H9 (cell line): ENCODE data around the gene AGMAT. TPM values are rescaled to one million over a fixed set of nuclear protein-coding genes. Genes with fewer than 3 reads are reported as not detected.

ENCODE experiments used
- DNase-seq: peaks from one replicate; pipeline ENCODE4 v3.0.0-alpha.2; 2017
- H2AFZ ChIP-seq: one replicate; pipeline ENCODE4 v1.6.1; 2013; ENCODE audit warnings: mild to moderate bottlenecking, low read length, control low read depth, moderate library complexity
- H2AK5ac ChIP-seq: 2 replicates; pipeline ENCODE4 v1.6.1; 2013; ENCODE audit warnings: low read length, control low read depth, mixed read lengths; ENCODE audit not compliant: insufficient read length
- H2BK120ac ChIP-seq: one replicate; pipeline ENCODE4 v1.6.1; 2013; ENCODE audit warnings: low read depth, mild to moderate bottlenecking, low read length, control low read depth, inconsistent platforms; ENCODE audit not compliant: poor library complexity, severe bottlenecking
- H2BK12ac ChIP-seq: 2 replicates; pipeline ENCODE4 v1.6.1; 2013; ENCODE audit warnings: low read length, control low read depth, mixed read lengths, low read depth; ENCODE audit not compliant: insufficient read length
- H2BK15ac ChIP-seq: 2 replicates; pipeline ENCODE4 v1.6.1; 2013; ENCODE audit warnings: low read depth, low read length, control low read depth
- H2BK20ac ChIP-seq: one replicate; pipeline ENCODE4 v1.6.1; 2013; ENCODE audit warnings: low read depth, mild to moderate bottlenecking, low read length, control low read depth, inconsistent platforms; ENCODE audit not compliant: poor library complexity, severe bottlenecking
- H2BK5ac ChIP-seq: 2 replicates; pipeline ENCODE4 v1.6.1; 2013; ENCODE audit warnings: low read length, control low read depth, mixed read lengths; ENCODE audit not compliant: insufficient read length
- H3K14ac ChIP-seq: 2 replicates; pipeline ENCODE4 v1.6.1; 2013; ENCODE audit warnings: low read length, control low read depth; ENCODE audit not compliant: insufficient read depth
- H3K18ac ChIP-seq: 2 replicates; pipeline ENCODE4 v1.6.1; 2013; ENCODE audit warnings: low read depth, mild to moderate bottlenecking, mixed read lengths, low read length, control low read depth; ENCODE audit not compliant: insufficient read length
- H3K23ac ChIP-seq: 2 replicates; pipeline ENCODE4 v1.6.1; 2013; ENCODE audit warnings: low read length, control low read depth, mixed read lengths, low read depth; ENCODE audit not compliant: insufficient read length
- H3K23me2 ChIP-seq: 2 replicates; pipeline ENCODE4 v1.6.1; 2013; ENCODE audit warnings: low read depth, mild to moderate bottlenecking, mixed read lengths, low read length, control low read depth; ENCODE audit not compliant: insufficient read length, poor library complexity, severe bottlenecking
- H3K27ac ChIP-seq: 2 replicates; pipeline ENCODE4 v1.5.1; 2013; ENCODE audit warnings: low read length, control low read depth, mixed read lengths, low read depth; ENCODE audit not compliant: insufficient read length
- H3K27me3 ChIP-seq: 2 replicates; pipeline ENCODE4 v1.6.1; 2013; ENCODE audit warnings: low read length, control low read depth, inconsistent platforms; ENCODE audit not compliant: insufficient read depth
- H3K4ac ChIP-seq: 2 replicates; pipeline ENCODE4 v1.6.1; 2013; ENCODE audit warnings: low read depth, mild to moderate bottlenecking, control low read depth, inconsistent platforms, low read length, moderate library complexity
- H3K4me1 ChIP-seq: 2 replicates; pipeline ENCODE4 v1.6.1; 2013; ENCODE audit warnings: low read length, control low read depth, inconsistent platforms; ENCODE audit not compliant: insufficient read depth
- H3K4me2 ChIP-seq: 2 replicates; pipeline ENCODE4 v1.6.1; 2013; ENCODE audit warnings: low read length, control low read depth, mixed read lengths; ENCODE audit not compliant: insufficient read length, insufficient read depth
- H3K56ac ChIP-seq: 2 replicates; pipeline ENCODE4 v1.6.1; 2013; ENCODE audit warnings: low read depth, mild to moderate bottlenecking, mixed read lengths, low read length, control low read depth; ENCODE audit not compliant: insufficient read length
- H3K79me1 ChIP-seq: 2 replicates; pipeline ENCODE4 v1.6.1; 2013; ENCODE audit warnings: low read depth, mild to moderate bottlenecking, moderate library complexity, low read length, control low read depth, inconsistent platforms; ENCODE audit not compliant: insufficient read depth, poor library complexity, severe bottlenecking
- H3K79me2 ChIP-seq: 2 replicates; pipeline ENCODE4 v1.6.1; 2013; ENCODE audit warnings: low read length, control low read depth, inconsistent platforms; ENCODE audit not compliant: insufficient read depth
- H3K9ac ChIP-seq: 2 replicates; pipeline ENCODE4 v1.6.1; 2013; ENCODE audit warnings: low read length, control low read depth, mixed read lengths; ENCODE audit not compliant: insufficient read length; ENCODE audit errors: extremely low read depth
- H3K9me3 ChIP-seq: one replicate; pipeline ENCODE4 v1.6.1; 2013; ENCODE audit warnings: low read depth, low read length, inconsistent platforms; ENCODE audit not compliant: control insufficient read depth
- H3T11ph ChIP-seq: one replicate; pipeline ENCODE4 v1.6.1; 2013; ENCODE audit warnings: mild to moderate bottlenecking, low read length, control low read depth, inconsistent platforms
- H4K20me1 ChIP-seq: one replicate; pipeline ENCODE4 v1.6.1; 2013; ENCODE audit not compliant: control insufficient read depth, insufficient read length, insufficient read depth
- H4K5ac ChIP-seq: 2 replicates; pipeline ENCODE4 v1.6.1; 2013; ENCODE audit warnings: low read depth, mild to moderate bottlenecking, mixed read lengths, low read length, control low read depth; ENCODE audit not compliant: insufficient read length
- H4K8ac ChIP-seq: replicated peaks from 2 replicates; pipeline ENCODE4 v1.6.1; 2013; ENCODE audit warnings: low read length, control low read depth, mixed read lengths, low read depth; ENCODE audit not compliant: insufficient read length
- H4K91ac ChIP-seq: 2 replicates; pipeline ENCODE4 v1.6.1; 2013; ENCODE audit warnings: low read depth, mild to moderate bottlenecking, moderate library complexity, mixed read lengths, low read length, control low read depth; ENCODE audit not compliant: insufficient read length
- H3K27ac Mint-ChIP-seq, 3 experiments: 2 replicates in 2 of 3; 3 replicates in 1 of 3; pipeline ENCODE4 v1.8.0; 2020 to 2021; ENCODE audit warnings: mixed read lengths in 3 of 3, mild to moderate bottlenecking in 1 of 3, moderate library complexity in 1 of 3
- H3K27me3 Mint-ChIP-seq: 2 replicates; pipeline ENCODE4 v1.8.0; 2021; ENCODE audit warnings: low read depth, mild to moderate bottlenecking, moderate library complexity, mixed read lengths
- H3K36me3 Mint-ChIP-seq, 3 experiments: 2 replicates in 2 of 3; 3 replicates in 1 of 3; pipeline ENCODE4 v1.8.0; 2020 to 2021; ENCODE audit warnings: low read depth in 3 of 3, mixed read lengths in 3 of 3; ENCODE audit not compliant: insufficient read depth in 1 of 3
- H3K4me1 Mint-ChIP-seq, 2 experiments: 2 replicates each; pipeline ENCODE4 v1.8.0; 2020; ENCODE audit warnings: mixed read lengths in 2 of 2
- H3K4me3 Mint-ChIP-seq, 2 experiments: 2 replicates in 1 of 2; 3 replicates in 1 of 2; pipeline ENCODE4 v1.8.0; 2020 to 2021; ENCODE audit warnings: mild to moderate bottlenecking in 2 of 2, mixed read lengths in 2 of 2, moderate library complexity in 1 of 2
- H3K9me3 Mint-ChIP-seq, 2 experiments: 2 replicates in 1 of 2; 3 replicates in 1 of 2; pipeline ENCODE4 v1.8.0; 2020; ENCODE audit warnings: mild to moderate bottlenecking in 2 of 2, mixed read lengths in 2 of 2, moderate library complexity in 1 of 2
- CTCF ChIP-seq: fragments of 200-600 bp; sonication (generic); conservative IDR thresholded peaks from 3 replicates; pipeline ENCODE4 v1.8.0; 2021; ENCODE audit warnings: antibody characterized with exemption, mild to moderate bottlenecking
- WGBS: extraction: QIAGEN DNeasy Blood & Tissue Kit; methylation state at CpG from one replicate; pipeline ENCODE4 v1.1.7; 2013; ENCODE audit warnings: missing lambda C conversion rate, low lambda C conversion rate, mixed read lengths; ENCODE audit not compliant: insufficient read length; ENCODE audit errors: extremely low coverage; 5-methylcytosine and 5-hydroxymethylcytosine counted together
- total RNA-seq: library from RNA; stranded (reverse); gene quantifications from 2 replicates; pipeline ENCODE4 v1.2.1, GENCODE V29; 2021

Gene AGMAT
- total RNA-seq, 1 experiment from 2014 or later = 4.0 TPM

- no peak for TF ChIP-seq CTCF
Measured at GRCh38 chr1:15617173-15618076, 32.6 kb upstream of the AGMAT start, which contains the start of gene DDI2. DDI2 (plus strand) TSS chr1:15617458; CDS start chr1:15617671, 213 bp downstream.

More at GRCh38 chr1:15617173-15618076, 32.6 kb upstream of the AGMAT start, which contains the start of gene DDI2:
- Histone ChIP-seq H2BK15ac (no peak within 1 kb of the TSS), H3K4ac (no peak within 1 kb of the TSS), H4K91ac (no peak within 1 kb of the TSS), H2BK12ac (no peak within 1 kb of the TSS), H3K23ac (no peak within 1 kb of the TSS), H2BK120ac (no peak within 1 kb of the TSS), H3K9ac (peak within 1 kb of the TSS; percentile 74), H3K27ac (no peak within 1 kb of the TSS), H3K79me2 (peaks cover 33% of the 10 kb centered on the region; the same call in 1 of the 2 replicates), H3K27me3 (no peaks in the 10 kb centered on the region), H3K14ac (peak within 1 kb of the TSS; percentile 86), H3K79me1 (no peaks in the 10 kb centered on the region), H4K8ac (no peak within 1 kb of the TSS), H2BK20ac (no peak within 1 kb of the TSS), H4K5ac (no peak within 1 kb of the TSS), H3K9me3 (no peaks in the 10 kb centered on the region), H3K4me1 (peaks cover 4% of the 10 kb centered on the region), H3K4me2 (peak within 1 kb of the TSS; percentile 83), H3K23me2 (peaks cover 6% of the 10 kb centered on the region), H2AK5ac (no peak within 1 kb of the TSS), H4K20me1 (no peaks in the 10 kb centered on the region), H2BK5ac (no peak within 1 kb of the TSS), H3K18ac (peak within 1 kb of the TSS; percentile 13), H3T11ph (no peak within 1 kb of the TSS), H2AFZ (peak within 1 kb of the TSS; percentile 79), H3K56ac (no peak within 1 kb of the TSS)
- no CpG with 5 or more reads among the region's 86 CpGs for WGBS
- DNase-seq = peak; percentile 98
- H3K9me3 Mint-ChIP-seq = no peaks in the 10 kb centered on the region
- peak within 1 kb of the TSS; percentile 88 to 98 for H3K4me3 Mint-ChIP-seq
- H3K36me3 Mint-ChIP-seq = peaks cover 0 to 3% (median 2%) of the 10 kb centered on the region in 3 experiments; a peak in 4 of 7 replicates
- peak within 1 kb of the TSS; percentile 74 to 82 (median 80) for H3K27ac Mint-ChIP-seq
- no peaks in the 10 kb centered on the region for H3K27me3 Mint-ChIP-seq
- H3K4me1 Mint-ChIP-seq = peaks cover 19 to 24% of the 10 kb centered on the region in 2 experiments
